Fibroblast of skin of left biceps (primary cell): ENCODE measurements around the gene FARS2.

ENCODE experiments used
- DNase-seq, 2 experiments: peaks; one replicate each; pipeline ENCODE4 v3.0.0-alpha.2; 2013; ENCODE audit warnings: low read depth in 2 of 2

Gene FARS2

GRCh38 chr6:5249451-5250122, 11.7 kb upstream of the FARS2 start:
- no peak for DNase-seq

- no peak for DNase-seq
Measured at GRCh38 chr6:5250451-5250850, 10.9 kb upstream of the FARS2 start.

- no peak for DNase-seq
Measured at GRCh38 chr6:5250911-5251310, 10.4 kb upstream of the FARS2 start.

GRCh38 chr6:5256952-5257351, 4.4 kb upstream of the FARS2 start:
- no peak for DNase-seq

- DNase-seq, result no peak
Measured at GRCh38 chr6:5257400-5257799, 3.9 kb upstream of the FARS2 start.

GRCh38 chr6:5259428-5259827, 1.9 kb upstream of the FARS2 start:
- no peak for DNase-seq

GRCh38 chr6:5260111-5260620, 1.1 kb upstream of the FARS2 start:
- peak in 1 of 2 experiments; percentile 10 for DNase-seq

GRCh38 chr6:5261545-5262109, 314 bp downstream of the FARS2 start:
- no peak for DNase-seq

GRCh38 chr6:5266423-5266822, 5.1 kb downstream of the FARS2 start:
- no peak for DNase-seq

- DNase-seq, result no peak
Measured at GRCh38 chr6:5270093-5270680, 8.9 kb downstream of the FARS2 start.

- DNase-seq, result no peak
Measured at GRCh38 chr6:5271926-5272325, 10.6 kb downstream of the FARS2 start.

- DNase-seq, result no peak
Measured at GRCh38 chr6:5274231-5274630, 12.9 kb downstream of the FARS2 start.

GRCh38 chr6:5275497-5275896, 14.2 kb downstream of the FARS2 start:
- DNase-seq, result no peak

GRCh38 chr6:5276581-5276980, 15.3 kb downstream of the FARS2 start:
- DNase-seq, result no peak

GRCh38 chr6:5277589-5277988, 16.3 kb downstream of the FARS2 start:
- no peak for DNase-seq

GRCh38 chr6:5278047-5278446, 16.7 kb downstream of the FARS2 start:
- DNase-seq, result no peak

- no peak for DNase-seq
Measured at GRCh38 chr6:5278565-5279120, 17.3 kb downstream of the FARS2 start.

- no peak for DNase-seq
Measured at GRCh38 chr6:5279891-5280338, 18.6 kb downstream of the FARS2 start.

GRCh38 chr6:5280920-5281319, 19.6 kb downstream of the FARS2 start:
- no peak for DNase-seq

- DNase-seq, result no peak
Measured at GRCh38 chr6:5282191-5282623, 20.9 kb downstream of the FARS2 start.

- DNase-seq, result no peak
Measured at GRCh38 chr6:5285081-5285480, 23.8 kb downstream of the FARS2 start.

- DNase-seq, result no peak
Measured at GRCh38 chr6:5285526-5285925, 24.2 kb downstream of the FARS2 start.

GRCh38 chr6:5286780-5287179, 25.5 kb downstream of the FARS2 start:
- DNase-seq, result no peak
